Mucosa of descending colon (tissue), 3 donors: ENCODE results near the gene KCNH6. TPM values are rescaled to one million over a fixed set of nuclear protein-coding genes. Genes with fewer than 3 reads are reported as not detected.
A peak's percentile ranks its signal among the peaks of the same experiment; 100 is the strongest.

ENCODE experiments used
- ATAC-seq: fragments of 200-7000 bp; cut with Tn5 transposase; one replicate; pipeline ENCODE4 v1.9.1; 2020; ENCODE audit warnings: mild to moderate bottlenecking, moderate library complexity
- DNase-seq, 3 donors: peaks; one replicate each; pipeline ENCODE4 v3.0.0-alpha.2; 2020
- H3K36me3 ChIP-seq: fragments of 200-600 bp; one replicate; pipeline ENCODE4 v1.8.0; 2021; ENCODE audit warnings: low read depth, mild to moderate bottlenecking
- H3K4me1 ChIP-seq: fragments of 200-600 bp; one replicate; pipeline ENCODE4 v1.8.0; 2021; ENCODE audit warnings: low read depth, mild to moderate bottlenecking
- H3K4me3 ChIP-seq: fragments of 200-600 bp; one replicate; pipeline ENCODE4 v1.8.0; 2021; ENCODE audit warnings: mild to moderate bottlenecking
- H3K9me3 ChIP-seq: fragments of 200-600 bp; one replicate; pipeline ENCODE4 v1.8.0; 2021; ENCODE audit warnings: mild to moderate bottlenecking
- intact Hi-C, 2 donors: fragments of 100-400 bp; cut with DNase I in 1 of 2; cut with micrococcal nuclease in 1 of 2; formaldehyde crosslinking; loops; one replicate each; pipeline versions ENCODE4 v1.11.0 to v1.11.1; 2022; cut with DNase I, micrococcal nuclease
- total RNA-seq, 3 donors: library from RNA; stranded (reverse); fragmentation: NEBNext Ultra II Directional in 2 of 3; extraction: Animal tissue kit (Norgen Biotek cat#: 25700) in 2 of 3; gene quantifications; one replicate each; pipeline versions ENCODE4 v1.2.1 to v1.2.4, GENCODE V29; 2021 to 2023
- TF ChIP-seq, protein P1 (sequence below): fragments of 200-600 bp; IDR thresholded peaks from one replicate; pipeline ENCODE4 v1.8.0; 2022; ENCODE audit warnings: antibody characterized with exemption, mild to moderate bottlenecking
- donor health status: DM: no; HTN: no; CAD: no; lungs with moderate emphysema.
- donor health status: DM: no; HTN: no; CAD: no.
- donor health status: DM: no; HTN: yes; CAD: no.

KCNH6 gene
- total RNA-seq, 3 donors from 2014 or later = 0.58 to 0.64 TPM; not detected in 1

GRCh38 chr17:63476459-63476853 is 46.7 kb upstream of the KCNH6 start:
- DNase-seq (peak in 2 of 3 donors; percentile 34 to 64), ATAC-seq (peak; percentile 11)
- H3K4me3 ChIP-seq = no peak overlapping the region
- intact Hi-C loops = loop anchor here (5.0 kb wide), 1 partner anchor 49 kb away; no protein-coding TSS in a partner anchor
- H3K36me3 ChIP-seq = no peaks in the 10 kb centered on the region
- TF ChIP-seq, protein P1, sequence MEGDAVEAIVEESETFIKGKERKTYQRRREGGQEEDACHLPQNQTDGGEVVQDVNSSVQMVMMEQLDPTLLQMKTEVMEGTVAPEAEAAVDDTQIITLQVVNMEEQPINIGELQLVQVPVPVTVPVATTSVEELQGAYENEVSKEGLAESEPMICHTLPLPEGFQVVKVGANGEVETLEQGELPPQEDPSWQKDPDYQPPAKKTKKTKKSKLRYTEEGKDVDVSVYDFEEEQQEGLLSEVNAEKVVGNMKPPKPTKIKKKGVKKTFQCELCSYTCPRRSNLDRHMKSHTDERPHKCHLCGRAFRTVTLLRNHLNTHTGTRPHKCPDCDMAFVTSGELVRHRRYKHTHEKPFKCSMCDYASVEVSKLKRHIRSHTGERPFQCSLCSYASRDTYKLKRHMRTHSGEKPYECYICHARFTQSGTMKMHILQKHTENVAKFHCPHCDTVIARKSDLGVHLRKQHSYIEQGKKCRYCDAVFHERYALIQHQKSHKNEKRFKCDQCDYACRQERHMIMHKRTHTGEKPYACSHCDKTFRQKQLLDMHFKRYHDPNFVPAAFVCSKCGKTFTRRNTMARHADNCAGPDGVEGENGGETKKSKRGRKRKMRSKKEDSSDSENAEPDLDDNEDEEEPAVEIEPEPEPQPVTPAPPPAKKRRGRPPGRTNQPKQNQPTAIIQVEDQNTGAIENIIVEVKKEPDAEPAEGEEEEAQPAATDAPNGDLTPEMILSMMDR = no peak
- H3K4me1 ChIP-seq = peaks cover 29% of the 10 kb centered on the region
- no peaks in the 10 kb centered on the region for H3K9me3 ChIP-seq

GRCh38 chr17:63476854-63477479 is 46.2 kb upstream of the KCNH6 start, which contains the start of gene ACE:
ACE (plus strand) TSS chr17:63477061; CDS start chr17:63477095, 34 bp downstream.
- Histone ChIP-seq H3K36me3 (no peaks in the 10 kb centered on the region), H3K4me3 (peak within 1 kb of the TSS; percentile 14), H3K4me1 (peaks cover 29% of the 10 kb centered on the region), H3K9me3 (no peaks in the 10 kb centered on the region)
- intact Hi-C loops = loop anchor here (5.0 kb wide), 1 partner anchor 50 kb away; no protein-coding TSS in a partner anchor
- ATAC-seq (peak; percentile 82), DNase-seq (peak; percentile 75 to 90 (median 80))
- TF ChIP-seq, protein P1 = no peak

DNA sequence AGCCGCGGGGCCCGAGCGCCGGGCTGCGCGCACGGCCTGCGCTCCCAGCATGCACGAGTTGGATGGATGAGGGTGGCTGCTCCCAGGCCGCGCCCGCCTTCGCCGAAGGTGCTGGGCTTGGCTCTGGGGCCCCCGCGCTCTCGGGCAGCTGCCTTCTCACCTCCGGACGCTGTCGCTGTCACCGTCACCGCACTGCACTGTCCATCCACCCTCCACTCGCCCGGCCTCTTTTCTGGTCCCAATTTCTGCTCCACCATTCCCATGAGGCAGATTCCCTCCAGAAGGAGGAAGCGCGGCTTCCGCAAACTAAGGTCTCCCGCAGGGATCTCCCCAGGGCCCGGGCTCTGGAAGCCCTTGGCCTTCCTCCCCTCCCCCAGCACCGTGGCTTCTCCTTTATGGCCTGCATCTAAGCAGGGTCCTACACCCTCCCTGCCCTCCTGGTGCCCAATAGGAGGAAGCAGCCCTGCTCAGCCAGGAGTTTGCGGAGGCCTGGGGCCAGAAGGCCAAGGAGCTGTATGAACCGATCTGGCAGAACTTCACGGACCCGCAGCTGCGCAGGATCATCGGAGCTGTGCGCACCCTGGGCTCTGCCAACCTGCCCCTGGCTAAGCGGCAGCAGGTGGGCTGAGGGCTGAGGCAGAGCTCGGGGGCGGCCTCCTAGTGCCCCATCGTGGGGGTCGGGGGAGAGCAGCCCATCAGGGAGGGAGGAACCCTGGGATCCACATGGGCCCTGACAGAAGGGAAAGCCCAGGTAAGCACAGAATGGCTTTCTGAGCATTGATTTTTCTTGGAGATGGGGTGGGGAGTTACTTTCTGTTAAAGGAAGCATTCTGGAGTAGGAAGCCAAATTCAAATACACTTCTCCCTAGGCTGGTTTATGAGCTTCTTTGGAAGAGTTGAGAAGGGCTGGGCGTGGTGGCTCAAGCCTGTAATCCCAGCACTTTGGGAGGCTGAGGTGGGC is 45.4 kb upstream of the KCNH6 start:
- DNase-seq (peak; percentile 37 to 68 (median 61)), ATAC-seq (peak; percentile 15)
- no peaks in the 10 kb centered on the region for H3K36me3 ChIP-seq
- TF ChIP-seq, protein P1 = no peak
- intact Hi-C loops = loop anchor here (5.0 kb wide), 1 partner anchor 50 kb away; no protein-coding TSS in a partner anchor
- H3K4me3 ChIP-seq = peak overlapping the region; percentile 14
- no peaks in the 10 kb centered on the region for H3K9me3 ChIP-seq
- peaks cover 29% of the 10 kb centered on the region for H3K4me1 ChIP-seq

GRCh38 chr17:63478814-63479494 is 44.2 kb upstream of the KCNH6 start:
- DNase-seq (peak; percentile 85 to 91 (median 88)), ATAC-seq (peak; percentile 82)
- no peak overlapping the region for H3K4me3 ChIP-seq
- no peaks in the 10 kb centered on the region for H3K9me3 ChIP-seq
- H3K36me3 ChIP-seq = no peaks in the 10 kb centered on the region
- intact Hi-C loops = loop anchor here (5.0 kb wide), 1 partner anchor 52 kb away; no protein-coding TSS in a partner anchor
- peaks cover 27% of the 10 kb centered on the region for H3K4me1 ChIP-seq
- TF ChIP-seq, protein P1 = peak; percentile 78
